NCI-H460 (cell line): ENCODE results near the gene ZDHHC22. TPM values are rescaled to one million over a fixed set of nuclear protein-coding genes. Genes with fewer than 3 reads are reported as not detected.
A peak's percentile ranks its signal among the peaks of the same experiment; 100 is the strongest.

Experiments
- DNase-seq: peaks from one replicate; pipeline ENCODE4 v3.0.0-alpha.2; 2016; ENCODE audit warnings: low read depth; ENCODE audit errors: extremely low read depth
- total RNA-seq: library from RNA; depleted of rRNA; stranded (reverse); fragments of >200 nt; shearing (Covaris generic); gene quantifications from 2 replicates; pipeline ENCODE4 v1.2.3, GENCODE V29; 2014

The ZDHHC22 gene
- total RNA-seq, 1 experiment from 2014 or later, result not detected

DNA sequence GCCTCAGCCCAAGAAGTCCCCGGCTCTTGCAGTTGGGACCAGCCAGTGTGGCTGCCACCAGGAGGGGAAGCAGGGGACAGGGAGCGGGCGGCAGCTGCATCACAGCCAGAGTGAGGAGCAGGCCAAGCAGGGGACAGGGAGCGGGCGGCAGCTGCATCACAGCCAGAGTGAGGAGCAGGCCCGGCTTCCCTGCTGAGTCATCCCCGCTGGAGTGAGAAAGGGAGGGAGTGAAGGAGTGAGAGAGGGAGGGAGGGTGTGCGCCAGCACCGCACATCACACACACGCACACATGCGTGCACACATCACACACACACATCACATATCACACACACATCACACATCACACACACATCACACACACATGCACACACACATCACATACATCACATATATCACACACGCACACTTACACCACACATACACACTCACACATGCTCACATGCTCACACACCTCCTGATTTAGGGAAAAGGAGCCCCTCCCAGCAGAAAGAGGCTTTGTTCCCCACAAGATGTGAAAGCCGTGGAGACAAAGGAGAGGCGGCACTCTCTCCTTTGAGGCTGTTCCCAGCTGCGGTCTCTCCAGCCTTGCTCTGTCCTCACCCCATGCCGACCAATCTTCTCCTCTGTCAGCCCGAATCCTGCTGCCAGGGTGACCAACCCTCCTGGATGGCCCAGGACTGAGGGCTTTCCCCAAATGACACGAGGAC lies 16.7 kb upstream of the ZDHHC22 start:
- DNase-seq, result peak; percentile 73

DNA sequence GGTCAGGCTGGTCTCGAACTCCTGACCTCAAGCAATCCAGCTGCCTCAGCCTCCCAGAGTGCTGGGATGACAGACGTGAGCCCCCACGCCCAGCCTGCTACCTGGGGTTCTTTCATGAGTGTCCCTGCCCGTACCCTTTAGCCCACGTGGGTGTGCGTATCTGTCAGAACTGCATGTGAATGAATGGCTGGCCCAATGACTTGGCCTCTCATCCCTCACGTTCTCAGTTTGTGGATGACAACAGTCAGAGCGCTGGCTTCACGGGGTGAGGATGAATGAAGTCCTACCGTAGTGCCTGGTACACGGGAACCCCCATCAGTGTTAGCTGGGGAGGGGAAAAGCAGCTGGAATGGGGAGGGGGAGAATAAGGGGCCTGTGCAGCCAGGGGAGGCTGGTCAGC lies 16.1 kb upstream of the ZDHHC22 start:
- DNase-seq, result no peak

DNA sequence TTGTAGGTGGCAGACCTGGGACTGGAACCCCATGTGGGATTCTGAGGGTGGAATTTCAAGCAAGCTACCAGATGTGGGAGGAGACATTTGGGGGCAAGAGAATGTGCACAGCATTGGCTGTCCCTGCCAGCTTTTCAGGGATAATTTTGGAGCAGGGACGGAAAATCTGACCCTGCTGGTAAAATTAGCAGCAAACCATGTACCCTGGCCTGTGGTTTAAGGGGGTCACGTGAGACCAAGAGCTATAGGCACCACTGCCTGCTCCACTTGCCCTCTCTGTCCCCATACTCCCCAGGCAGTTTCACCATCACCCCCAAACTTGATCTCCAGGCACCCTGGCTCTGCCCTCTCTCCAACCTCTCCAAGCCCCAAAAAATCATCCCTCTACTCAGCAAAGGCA lies 13.5 kb upstream of the ZDHHC22 start:
- no peak for DNase-seq

DNA sequence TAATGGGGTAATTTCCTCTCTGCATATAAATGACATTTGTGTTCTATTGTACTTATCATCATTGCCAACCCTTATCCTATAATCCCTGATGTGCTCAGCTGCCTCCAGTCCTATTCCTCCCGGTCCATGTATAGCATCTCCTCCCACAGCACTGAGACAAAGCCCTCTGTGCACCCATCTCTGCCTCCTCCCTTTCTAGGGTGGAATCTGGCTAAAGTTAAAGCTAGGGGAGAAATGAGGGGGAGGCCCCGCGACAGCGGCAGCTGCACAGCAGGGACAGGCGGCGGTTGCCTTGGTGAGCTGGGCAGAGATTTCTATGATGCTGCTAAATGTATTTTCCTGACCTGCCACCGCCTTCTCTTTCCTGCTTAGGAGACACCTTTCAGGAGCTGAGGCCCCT lies 12.8 kb upstream of the ZDHHC22 start:
- no peak for DNase-seq

DNA sequence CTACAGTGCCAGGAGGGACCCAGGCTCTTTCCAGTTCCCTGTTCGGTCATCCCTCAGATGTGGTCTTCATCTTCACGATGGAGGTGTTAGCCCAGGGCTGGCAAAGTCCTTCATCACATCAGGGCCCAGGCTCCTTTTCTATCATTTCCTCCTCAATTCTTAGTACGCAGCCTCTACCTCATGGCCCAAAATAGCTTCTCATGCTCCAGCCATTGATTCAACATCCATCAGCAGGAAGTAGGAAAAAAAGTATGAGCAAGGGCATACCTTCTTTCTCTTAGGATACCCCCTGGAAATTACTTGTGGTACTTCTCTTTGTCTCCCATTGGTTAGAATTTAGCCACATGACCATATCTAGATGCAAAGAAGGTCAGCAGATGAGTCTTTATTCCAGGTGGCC lies 12.2 kb upstream of the ZDHHC22 start:
- DNase-seq, result no peak

DNA sequence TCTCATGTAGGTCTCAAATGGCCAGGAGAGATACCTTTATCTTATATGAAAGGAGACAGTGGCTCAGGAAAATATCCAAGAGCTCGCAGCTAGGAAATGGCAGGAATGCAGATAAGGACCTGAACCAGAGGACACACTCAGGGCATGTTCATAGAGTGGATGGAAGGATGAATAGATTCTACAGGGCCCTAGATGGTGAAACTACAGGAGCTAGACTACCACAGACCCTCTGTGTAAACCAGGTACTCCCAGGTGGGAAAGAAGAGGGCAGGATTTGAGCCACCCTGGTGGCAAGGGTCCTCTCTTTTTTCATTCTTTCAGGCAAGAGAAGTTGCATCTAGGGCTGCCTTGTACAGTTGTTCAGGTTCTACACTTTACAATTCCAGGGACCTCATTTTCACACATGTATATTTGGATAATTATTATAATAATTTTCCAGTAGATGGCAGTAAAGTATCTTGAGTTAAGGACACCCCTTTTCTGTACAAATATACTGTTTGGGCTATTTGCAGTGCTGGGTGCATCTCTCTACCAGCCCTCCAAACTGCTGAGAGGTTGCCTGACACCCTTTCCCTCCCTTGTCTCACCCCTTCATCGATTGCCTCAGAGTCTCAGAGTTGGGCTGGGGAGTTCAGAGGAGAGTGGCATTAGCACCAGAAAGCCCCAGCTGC lies 10.5 kb upstream of the ZDHHC22 start:
- no peak for DNase-seq

DNA sequence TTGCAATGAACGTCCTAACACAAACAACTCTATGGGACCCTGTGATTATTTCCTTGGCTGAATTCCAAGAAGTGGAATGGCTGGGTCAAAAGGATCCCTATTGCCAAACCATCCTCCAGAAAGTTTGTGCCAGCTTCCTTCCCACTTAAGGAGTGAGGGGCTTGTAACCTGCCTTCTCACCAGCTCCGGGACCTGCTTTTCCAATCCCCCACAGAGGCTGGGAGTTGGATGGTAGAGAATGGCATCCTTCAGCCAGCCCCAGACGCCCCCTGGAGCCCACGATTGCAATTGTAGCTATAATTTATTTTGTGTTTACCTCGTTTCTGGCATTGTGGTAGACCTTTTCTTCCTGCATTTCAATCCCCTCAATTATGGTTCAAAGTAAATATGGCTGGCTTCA lies 9.7 kb upstream of the ZDHHC22 start:
- DNase-seq, result no peak

DNA sequence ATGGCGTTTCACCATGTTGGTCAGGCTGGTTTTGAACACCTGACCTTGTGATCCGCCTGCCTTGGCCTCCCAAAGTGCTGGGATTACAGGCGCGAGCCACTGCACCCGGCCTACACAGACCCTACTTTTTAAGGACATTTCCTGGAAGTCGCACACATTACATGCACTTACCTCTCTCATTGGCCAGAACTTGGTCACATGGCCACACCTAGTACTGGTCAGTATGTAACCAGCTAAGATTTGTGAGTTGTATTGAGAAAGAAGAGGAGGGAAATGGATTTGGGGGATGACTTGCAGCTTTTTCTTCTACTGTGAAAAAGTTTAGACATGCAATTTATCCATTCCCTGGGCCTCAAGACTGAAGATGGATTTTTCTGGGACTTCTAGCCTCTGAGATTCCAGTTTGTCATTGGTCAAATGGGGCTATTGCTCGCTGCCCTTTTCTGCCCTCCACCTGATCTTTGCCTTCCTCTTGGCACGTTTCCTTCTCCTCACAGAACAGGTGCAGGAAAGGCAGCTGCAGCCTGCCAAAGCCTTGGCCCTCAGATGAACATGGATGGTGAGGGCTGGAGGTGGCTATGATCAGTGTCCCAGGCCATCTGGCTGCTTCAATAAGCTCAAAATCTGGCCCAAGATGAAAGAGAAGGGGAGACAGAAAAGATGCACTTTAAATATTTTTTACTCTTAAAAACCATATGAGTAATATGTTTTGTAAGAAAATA lies 7.1 kb upstream of the ZDHHC22 start:
- no peak for DNase-seq

DNA sequence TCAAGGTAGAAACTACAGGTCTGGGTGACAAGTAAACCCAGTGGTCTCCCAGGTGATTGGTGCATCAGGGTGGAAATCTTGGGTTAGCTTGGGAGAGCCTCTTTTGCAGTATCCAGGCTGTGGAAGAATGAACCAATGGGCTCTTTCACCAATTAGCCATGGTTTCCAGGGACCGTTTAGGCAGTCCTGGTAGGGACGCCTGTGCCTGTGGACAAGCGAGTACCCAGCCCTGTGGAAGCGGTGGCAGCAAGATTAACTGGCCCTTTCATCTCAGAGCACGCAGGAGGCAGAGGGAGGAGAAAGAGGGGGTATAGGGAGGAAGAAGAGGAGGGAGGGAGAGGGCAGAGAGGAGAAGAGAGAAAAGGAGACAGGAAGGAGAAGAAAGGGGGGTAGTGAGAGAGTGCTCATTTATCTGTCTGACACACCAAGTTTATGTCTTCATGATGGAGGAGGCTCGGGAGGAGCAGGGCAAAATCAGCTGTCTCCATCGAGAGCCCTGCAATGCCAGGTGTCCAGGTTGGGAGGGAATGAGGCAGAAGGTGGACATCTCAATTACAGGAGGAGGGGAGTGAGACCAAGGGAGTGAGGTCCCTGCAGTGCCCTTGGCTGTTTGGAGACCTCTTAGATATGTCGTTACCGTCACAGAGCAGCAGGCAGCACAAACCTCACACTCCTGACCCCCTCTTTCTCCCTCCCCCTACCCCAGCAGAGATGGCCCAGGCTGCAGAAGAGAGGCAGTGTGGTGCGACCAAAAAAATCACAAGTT lies 4.6 kb upstream of the ZDHHC22 start:
- DNase-seq, result no peak

DNA sequence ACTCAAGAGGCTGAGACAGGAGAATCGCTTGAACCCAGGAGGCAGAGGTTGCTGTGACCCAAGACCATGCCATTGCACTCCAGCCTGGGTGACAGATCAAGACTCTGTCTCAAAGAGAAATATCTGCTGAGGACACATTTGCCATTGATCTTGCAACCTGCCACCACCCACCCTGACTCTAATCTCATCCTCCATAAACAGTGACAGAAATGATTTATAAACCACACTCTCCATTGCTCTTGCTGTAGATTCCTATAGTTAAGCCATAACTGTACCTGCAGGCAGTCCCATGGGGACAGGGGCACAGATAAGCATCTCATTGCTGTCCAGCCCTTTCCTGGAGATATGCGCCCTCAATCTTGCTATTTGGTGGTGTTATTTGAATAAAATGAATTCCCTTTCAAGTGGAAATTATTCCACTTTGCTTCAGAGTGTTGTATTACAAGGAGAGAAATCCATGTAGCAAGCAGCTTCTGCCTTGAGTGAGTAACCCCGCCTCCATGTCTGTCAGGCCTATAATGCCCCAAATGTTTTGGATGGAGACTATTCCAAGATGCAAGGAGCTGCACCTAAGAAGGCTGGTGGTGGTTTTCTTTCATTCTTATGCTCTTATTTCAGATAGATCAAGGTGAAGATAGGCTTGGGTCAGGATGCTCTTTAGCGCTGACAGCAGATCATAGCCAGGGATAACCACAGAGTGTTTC lies 3.0 kb upstream of the ZDHHC22 start:
- DNase-seq, result no peak

DNA sequence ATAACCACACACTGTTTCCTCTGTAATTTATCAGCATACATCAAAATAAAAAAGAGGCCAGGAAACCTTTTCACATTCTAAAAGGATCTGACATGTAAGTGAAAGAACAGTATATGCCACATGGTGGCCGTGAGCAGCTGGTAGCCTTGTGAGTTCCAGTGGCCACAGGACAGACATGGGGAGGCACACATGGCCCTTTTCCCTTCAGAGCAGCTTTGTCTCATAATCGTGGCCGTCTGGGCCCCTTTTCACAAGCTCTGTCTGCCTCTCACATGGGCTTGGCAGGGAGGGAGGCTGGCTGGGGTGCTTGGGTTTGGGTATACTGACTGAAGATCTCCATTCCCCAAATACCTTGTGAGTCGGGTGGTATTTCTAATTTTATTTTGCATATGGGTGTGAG lies 1.5 kb upstream of the ZDHHC22 start:
- no peak for DNase-seq

DNA sequence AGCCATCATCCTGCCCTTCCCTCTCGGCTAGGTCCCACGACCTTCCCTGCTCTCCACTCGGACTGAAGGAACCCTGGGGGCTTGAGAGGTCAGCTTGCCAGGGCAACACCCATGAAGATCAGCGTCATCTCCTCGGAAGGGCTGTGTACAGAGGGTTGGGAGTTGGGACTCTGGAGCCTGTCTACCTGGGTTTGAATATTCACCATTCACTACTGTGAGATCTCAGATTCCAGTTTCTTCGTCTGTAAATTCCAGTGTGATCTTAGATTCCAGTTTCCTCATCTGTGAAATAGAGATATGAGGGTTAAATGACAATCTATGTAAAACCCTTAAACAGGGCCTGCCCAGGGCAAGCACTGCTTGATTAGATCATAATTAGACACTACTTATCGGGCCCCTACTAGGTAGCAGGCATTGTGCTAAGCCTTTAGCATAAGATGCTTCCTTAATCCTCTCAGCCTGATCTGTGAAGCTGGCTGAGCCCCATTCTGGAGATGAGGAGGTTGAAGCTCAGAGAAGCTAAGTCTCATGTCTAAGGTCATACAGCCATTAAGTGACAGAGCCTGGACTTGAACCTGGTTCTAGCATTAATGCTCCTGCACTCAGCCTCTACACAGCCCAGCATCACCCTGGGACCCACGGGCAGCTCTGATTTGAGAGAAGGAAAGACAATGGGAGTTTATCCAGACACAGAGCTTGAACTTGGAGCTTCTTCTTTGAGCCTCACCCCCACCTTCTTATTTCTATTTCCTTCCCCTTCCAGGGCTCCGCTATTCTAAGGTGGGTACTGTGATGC lies 612 bp upstream of the ZDHHC22 start:
- DNase-seq, result no peak

DNA sequence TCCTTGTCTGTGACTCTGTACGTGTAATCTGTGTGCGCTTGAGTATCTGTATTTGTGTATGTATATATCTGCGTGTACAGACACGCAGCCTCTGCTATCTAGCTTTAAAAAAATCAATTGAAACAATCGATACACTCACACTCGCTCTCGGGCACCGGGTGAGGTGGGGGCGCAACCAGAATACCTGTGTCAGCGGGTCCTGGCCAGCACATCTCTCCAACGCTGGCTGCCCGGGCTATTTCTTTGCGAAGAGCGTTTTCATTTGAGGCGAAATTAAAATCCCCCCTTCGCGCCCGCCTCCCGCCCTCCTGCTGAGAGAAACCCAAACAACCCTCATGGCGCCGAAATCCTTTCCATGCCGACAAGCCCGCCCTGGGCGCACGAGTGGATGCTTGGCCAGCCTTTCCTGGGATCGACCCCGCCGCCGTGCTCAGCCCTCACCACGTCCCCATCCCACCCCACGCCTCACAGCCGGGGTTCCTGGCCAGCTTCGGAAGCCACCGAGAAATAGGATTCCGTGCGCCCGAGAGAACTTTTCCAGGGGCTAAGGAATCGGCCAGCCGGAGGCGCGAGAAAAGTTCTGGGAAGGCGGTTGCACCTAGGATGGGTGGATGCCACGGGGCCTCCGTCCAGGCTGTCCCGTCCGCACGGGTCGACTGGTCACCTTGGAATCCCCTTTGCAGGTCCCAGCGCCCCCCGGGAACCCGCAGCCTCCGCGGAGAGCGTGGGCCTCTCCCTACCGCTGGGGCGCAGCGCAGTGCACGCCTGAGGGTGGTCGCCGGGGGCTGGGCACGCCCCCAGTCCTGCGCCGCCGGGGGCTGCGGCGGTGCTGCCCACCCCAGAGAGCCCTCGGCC lies 1.0 kb downstream of the ZDHHC22 start:
- DNase-seq, result no peak

DNA sequence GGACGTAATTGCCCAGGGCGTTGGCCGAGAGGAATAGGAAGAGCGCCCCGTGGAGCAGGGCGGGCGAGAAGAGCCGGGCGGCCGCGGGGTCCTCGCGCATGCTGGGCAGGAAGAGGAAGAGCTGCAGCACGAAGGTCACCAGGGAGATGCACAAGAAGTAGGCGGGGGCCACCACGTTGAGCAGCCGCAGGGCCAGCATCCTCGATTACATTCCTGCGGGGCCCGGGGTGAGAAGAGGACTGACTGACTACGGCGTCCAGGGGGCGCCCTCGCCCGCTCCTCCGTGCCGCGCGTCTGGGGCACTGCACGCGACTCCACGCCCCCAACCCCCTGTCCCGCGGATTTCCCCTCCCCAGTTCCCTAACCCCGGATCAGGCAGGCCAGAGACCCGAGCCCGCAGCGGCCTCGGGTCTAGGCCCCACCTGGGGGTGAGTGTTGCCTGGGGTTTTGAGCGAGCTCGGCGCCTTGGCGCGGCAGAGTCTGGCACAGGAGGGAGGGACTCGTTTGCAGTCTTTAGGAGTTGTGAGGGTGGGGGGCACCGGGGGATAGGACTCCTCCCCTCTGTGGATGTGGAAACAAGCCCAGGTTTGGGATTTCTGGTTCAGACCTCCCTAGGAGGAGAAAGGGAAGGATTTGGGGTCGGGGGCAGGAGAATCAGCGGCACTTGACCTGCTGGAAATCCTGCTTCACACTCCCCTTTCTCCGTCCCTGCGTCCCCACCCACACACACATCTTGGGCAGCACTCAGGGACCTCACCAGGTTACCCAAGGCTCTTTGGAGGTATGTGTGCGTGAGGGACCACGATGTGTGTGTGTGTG lies 1.8 kb downstream of the ZDHHC22 start:
- DNase-seq, result peak; percentile 35

DNA sequence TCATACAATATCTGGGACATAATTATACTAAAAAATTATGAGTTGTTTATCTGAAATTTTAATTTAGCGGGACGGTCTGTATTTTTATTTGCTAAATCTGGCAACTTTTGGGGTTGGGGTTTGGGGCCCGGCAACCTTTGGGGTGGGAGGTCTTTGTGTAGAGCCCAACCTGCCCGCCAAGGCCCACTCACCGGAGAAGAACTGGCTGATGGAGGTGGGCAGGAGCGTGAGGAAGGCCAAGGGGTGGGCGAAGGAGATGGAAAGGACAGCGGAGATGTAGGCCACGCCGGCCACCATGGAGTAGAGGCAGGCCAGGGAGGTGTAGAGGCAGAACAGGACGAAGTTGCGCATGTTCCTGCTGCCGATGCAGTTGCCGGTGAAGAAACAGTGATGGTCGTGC lies 2.6 kb downstream of the ZDHHC22 start:
- DNase-seq, result no peak

DNA sequence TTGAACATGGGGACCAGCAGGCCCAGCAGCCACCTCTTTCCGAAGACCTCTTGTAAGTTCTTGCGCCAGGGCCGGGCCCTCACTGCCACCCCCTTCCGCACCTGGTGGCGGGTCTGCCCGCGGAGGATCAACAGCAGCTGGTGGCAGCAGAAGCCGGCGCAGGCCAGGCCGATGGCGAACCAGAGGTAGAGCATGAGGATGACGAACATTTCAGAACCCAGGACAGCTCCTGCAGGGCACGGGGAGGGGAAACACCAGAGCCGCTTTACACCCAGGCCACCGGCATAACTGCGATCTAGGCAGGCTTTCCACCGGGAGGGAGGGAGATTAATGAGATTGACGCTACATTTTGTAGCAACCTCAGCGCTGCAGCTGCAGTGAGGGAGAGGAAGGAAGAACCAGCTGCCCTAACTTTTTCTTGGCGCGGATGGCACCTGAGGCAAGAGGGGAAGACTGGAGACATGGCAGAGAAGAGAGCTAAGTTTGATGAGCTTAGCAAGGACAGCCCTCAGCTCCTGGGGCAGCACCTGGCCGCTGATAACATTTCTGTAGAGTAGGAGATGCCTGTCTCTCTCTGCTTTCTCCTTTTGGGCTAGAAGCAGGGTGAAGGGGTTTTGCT lies 7.8 kb downstream of the ZDHHC22 start:
- DNase-seq, result peak; percentile 79

DNA sequence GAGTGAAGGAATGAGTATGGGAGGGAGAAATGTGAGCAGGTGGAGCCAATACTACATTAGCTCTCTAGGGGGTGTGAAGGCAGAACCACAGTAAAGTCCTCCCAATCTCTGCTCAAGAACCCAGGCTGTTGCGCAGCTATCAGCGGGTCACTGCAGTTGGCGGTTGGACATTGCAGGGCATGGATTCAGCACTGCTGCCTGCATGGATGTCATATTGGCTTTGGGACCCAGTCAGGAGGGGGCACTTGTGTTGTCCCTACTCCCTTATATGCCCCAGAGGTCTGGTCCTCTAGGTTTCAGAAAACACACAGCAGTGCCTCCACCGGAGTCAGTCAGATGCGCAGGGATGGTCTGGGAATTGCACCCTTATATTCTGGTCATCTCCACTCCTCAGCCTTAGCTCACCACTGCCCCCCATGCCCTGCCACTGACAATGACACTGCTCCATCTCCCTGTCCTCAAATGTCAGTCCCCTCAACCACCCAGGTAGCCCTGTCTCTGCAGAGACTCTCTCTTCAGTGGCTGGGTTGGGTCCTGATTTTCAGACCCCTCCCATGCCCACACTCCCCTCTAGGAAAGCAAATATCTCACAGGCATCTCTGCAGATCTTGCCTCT lies 9.6 kb downstream of the ZDHHC22 start:
- no peak for DNase-seq
